ENCODE measurements around the gene TTC9B.

The TTC9B gene

DNA sequence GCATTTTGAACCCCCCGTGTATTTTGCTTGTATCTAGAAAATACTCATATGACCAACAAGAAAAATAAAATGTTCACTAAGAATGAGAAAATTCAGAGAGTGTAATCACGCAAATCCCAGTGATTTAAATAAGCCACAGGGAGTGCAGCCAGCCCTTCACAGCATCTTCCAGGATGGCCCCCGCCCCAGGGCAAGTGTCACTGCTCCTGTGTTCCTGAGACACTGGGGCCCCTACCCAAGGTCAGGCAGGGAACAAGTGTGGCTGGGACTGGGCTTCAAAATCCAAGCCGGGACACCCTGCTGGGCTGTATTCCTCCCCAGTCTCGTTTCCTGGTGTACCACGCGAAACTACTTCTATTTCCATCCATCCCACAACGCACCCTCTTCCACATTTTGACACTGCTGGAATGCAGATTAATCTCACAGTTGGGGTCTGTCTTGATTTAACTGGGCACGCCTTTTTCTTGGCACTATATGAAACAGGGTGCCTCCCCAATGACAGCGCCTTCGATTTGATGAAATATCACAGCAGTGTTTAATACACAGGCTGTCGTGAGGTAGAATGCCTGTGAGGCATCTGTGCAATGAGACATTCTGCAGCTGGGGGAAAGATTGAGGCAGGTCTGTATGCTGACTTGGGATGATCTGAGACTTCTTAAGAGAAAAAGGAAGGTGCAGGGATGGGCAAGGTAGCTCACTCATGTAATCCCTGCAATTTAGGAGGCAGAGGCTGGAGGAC lies 26.6 kb upstream of the TTC9B start:
- no peaks in the 10 kb centered on the region for H3K9me3 ChIP-seq (ENCODE audit: low read length)
- H3K36me3 ChIP-seq (ENCODE audit: insufficient read depth, low read length): peaks cover 25% of the 10 kb centered on the region
- no peak overlapping the region for H2AFZ ChIP-seq (ENCODE audit: low read depth, low read length)
- no peaks in the 10 kb centered on the region for H3K27me3 ChIP-seq (ENCODE audit: insufficient read depth, low read length)
- peaks cover 6% of the 10 kb centered on the region for H3K4me1 ChIP-seq (ENCODE audit: insufficient read depth, low read length)
- H3K4me3 ChIP-seq (ENCODE audit: low read length): no peak overlapping the region

DNA sequence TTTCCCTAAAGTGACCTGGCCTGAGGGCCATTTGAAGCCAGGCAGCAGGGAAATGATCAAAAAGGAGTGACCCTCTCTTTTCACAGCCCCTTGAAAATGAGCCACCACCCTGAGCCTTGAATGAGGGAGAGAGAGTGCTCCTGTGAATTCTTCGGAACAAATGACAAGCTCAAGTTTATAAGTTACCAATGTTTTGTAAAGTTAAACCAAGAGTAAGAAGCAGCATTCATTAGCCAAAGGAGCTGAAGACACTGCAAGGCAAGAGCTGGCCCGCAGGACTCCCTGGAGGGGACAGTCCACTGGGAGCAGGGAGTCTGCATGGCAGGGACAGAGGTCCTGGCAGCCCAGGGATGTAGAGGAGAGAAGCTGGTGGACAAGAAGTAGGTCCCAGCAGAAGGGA lies 25.0 kb upstream of the TTC9B start:
- no peaks in the 10 kb centered on the region for H3K9me3 ChIP-seq (ENCODE audit: low read length)
- no peak overlapping the region for H3K4me3 ChIP-seq (ENCODE audit: low read length)
- no peak overlapping the region for H2AFZ ChIP-seq (ENCODE audit: low read depth, low read length)
- H3K36me3 ChIP-seq (ENCODE audit: insufficient read depth, low read length): peaks cover 37% of the 10 kb centered on the region
- no peaks in the 10 kb centered on the region for H3K27me3 ChIP-seq (ENCODE audit: insufficient read depth, low read length)
- H3K4me1 ChIP-seq (ENCODE audit: insufficient read depth, low read length): peaks cover 6% of the 10 kb centered on the region

DNA sequence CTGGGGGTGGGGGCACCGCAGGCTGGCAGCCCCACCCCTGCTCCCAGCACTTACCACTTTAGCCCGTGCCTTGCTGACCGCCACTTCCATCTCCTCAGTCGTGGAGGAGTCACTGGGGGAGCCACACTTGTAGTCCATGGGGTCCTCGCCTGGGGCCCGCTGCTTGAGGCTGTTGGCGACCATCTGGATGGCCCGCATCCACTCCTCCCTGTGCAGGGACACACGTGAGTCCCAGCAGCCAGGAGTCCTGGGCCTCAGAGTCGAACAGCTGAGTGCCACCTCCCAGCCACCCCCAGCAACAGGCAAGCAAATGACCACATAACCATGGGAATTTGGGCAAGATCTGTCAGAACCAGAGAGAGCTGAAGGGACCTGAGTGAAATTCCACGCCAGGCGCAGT lies 24.3 kb upstream of the TTC9B start:
- Histone ChIP-seq H2AFZ (ENCODE audit: low read depth, low read length) (no peak overlapping the region), H3K4me1 (ENCODE audit: insufficient read depth, low read length) (peaks cover 6% of the 10 kb centered on the region), H3K9me3 (ENCODE audit: low read length) (no peaks in the 10 kb centered on the region), H3K36me3 (ENCODE audit: insufficient read depth, low read length) (peaks cover 44% of the 10 kb centered on the region), H3K4me3 (ENCODE audit: low read length) (no peak overlapping the region), H3K27me3 (ENCODE audit: insufficient read depth, low read length) (no peaks in the 10 kb centered on the region)

DNA sequence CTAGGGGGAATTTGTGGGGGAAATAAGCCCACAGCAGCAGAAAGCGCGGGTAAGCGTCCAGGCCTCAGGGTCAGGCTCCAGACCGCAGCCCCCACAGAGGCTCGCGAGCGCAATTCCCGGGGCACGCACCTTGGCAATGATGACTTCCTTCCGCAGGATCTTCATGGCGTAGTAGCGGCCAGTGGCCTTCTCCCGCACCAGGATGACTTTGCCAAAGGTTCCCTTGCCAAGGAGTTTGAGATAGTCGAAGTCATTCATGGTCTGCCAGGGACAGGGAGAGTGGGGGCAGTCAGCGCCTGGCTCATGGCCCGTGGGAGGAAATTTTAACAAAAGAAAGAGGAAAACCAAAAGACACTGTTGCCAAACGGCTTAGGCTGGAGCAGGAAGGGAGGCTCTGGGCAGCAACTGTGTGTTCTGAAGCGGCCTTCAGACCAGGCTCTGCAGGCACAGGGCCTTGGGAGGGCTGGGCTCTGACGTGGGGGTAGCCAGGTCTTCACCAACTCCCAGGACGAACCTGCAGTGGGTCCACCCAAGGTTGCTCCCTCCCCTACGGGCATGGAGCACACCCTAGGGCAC lies 23.7 kb upstream of the TTC9B start:
- H3K4me1 ChIP-seq (ENCODE audit: insufficient read depth, low read length): peaks cover 6% of the 10 kb centered on the region
- no peaks in the 10 kb centered on the region for H3K9me3 ChIP-seq (ENCODE audit: low read length)
- no peak overlapping the region for H2AFZ ChIP-seq (ENCODE audit: low read depth, low read length)
- H3K36me3 ChIP-seq (ENCODE audit: insufficient read depth, low read length): peaks cover 47% of the 10 kb centered on the region
- H3K4me3 ChIP-seq (ENCODE audit: low read length): no peak overlapping the region
- H3K27me3 ChIP-seq (ENCODE audit: insufficient read depth, low read length): no peaks in the 10 kb centered on the region

DNA sequence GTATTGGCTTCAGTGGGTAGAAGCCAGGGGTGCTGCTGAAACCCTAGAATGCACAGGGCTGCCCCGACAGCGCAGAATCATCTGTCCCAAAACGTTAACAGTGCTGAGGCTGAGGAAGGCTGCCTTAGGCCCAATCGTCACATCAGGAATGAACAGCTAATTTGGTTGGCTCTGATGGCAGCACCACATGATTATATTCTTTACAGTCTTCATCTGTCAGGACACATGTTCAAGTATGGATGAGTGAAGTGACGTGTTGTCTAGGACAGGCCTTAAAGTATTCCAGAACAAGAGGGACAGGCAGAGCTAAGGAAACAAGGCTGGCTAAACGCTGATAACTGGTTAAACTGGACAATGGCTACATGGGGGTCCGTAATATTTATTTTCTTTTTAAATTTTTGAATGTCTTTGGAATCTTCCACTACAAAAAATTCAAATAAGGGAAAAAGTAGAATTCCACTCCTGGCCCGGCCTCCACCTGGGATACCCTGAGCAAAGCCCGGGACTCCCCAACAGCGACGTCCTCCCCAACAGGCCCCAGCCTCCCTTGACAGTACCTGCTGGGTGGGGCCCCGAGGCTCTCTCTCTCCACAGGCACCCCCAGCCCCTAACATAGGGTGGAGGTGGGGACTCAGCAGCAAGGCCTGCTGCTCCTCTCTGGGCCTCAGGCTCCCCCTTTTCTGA lies 23.1 kb upstream of the TTC9B start:
- peaks cover 53% of the 10 kb centered on the region for H3K36me3 ChIP-seq (ENCODE audit: insufficient read depth, low read length)
- no peak overlapping the region for H3K4me3 ChIP-seq (ENCODE audit: low read length)
- no peak overlapping the region for H2AFZ ChIP-seq (ENCODE audit: low read depth, low read length)
- no peaks in the 10 kb centered on the region for H3K9me3 ChIP-seq (ENCODE audit: low read length)
- no peaks in the 10 kb centered on the region for H3K27me3 ChIP-seq (ENCODE audit: insufficient read depth, low read length)
- H3K4me1 ChIP-seq (ENCODE audit: insufficient read depth, low read length): peaks cover 6% of the 10 kb centered on the region

DNA sequence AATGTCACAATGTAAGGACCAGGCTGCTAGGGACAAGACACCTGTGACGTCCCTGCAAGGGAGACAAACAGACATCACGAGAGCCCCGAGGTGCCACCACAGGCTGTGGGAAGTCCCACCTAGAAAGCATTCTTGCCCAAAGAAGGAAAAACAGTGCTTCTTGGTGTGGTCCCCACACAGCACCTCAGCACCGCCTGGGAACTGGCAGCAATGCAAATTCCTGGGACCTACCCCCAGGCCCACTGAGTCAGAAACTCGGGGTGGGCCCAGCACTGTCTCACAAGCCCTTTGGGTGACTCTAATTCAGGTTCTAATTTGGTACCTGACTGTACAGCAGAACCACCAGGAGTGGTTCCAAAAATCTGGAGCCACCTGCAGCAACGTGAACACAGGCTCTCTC lies 22.1 kb upstream of the TTC9B start:
- H3K4me1 ChIP-seq (ENCODE audit: insufficient read depth, low read length): peaks cover 6% of the 10 kb centered on the region
- no peak overlapping the region for H3K4me3 ChIP-seq (ENCODE audit: low read length)
- peaks cover 61% of the 10 kb centered on the region for H3K36me3 ChIP-seq (ENCODE audit: insufficient read depth, low read length)
- no peaks in the 10 kb centered on the region for H3K9me3 ChIP-seq (ENCODE audit: low read length)
- H2AFZ ChIP-seq (ENCODE audit: low read depth, low read length): no peak overlapping the region
- no peaks in the 10 kb centered on the region for H3K27me3 ChIP-seq (ENCODE audit: insufficient read depth, low read length)

DNA sequence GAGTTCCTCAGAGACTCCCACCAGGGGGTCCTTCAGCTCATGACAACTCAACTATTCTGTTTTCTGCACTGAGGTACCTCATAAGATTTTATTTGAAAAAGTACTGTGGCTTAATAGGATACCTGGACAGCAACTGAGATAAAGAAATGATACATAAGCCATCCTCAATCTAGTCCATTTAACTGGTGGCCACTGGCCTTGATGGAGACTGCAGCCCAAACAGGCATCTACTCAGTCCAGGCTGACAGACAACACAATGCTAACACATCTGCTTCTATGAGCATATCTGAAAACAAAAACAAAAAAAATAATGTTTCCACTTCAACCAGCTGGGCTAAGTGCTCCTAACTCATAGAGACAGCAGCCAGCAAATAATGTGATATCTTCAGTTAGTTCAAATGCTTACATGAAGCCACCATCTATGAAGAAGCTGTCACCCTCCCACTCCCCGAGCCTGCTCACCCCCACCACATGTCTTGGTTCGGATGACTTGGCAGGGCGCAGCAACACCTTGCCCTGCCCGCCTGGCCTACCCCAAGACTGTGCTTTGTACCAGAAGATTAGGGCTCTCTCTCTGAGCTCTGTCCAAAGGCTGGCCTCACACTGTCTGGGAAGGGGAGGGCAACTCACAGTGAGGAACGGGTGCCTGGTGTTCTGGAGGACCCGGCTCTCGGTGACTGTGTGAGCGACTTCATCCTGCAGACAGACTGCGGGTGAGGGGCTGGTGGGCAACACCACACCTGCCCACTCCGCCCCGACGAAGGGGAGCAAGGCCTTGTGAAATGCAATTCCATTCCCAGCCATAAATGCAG lies 21.4 kb upstream of the TTC9B start:
- H3K9me3 ChIP-seq (ENCODE audit: low read length): no peaks in the 10 kb centered on the region
- no peak overlapping the region for H2AFZ ChIP-seq (ENCODE audit: low read depth, low read length)
- peaks cover 64% of the 10 kb centered on the region for H3K36me3 ChIP-seq (ENCODE audit: insufficient read depth, low read length)
- no peak overlapping the region for H3K4me3 ChIP-seq (ENCODE audit: low read length)
- H3K4me1 ChIP-seq (ENCODE audit: insufficient read depth, low read length): peaks cover 2% of the 10 kb centered on the region
- no peaks in the 10 kb centered on the region for H3K27me3 ChIP-seq (ENCODE audit: insufficient read depth, low read length)

DNA sequence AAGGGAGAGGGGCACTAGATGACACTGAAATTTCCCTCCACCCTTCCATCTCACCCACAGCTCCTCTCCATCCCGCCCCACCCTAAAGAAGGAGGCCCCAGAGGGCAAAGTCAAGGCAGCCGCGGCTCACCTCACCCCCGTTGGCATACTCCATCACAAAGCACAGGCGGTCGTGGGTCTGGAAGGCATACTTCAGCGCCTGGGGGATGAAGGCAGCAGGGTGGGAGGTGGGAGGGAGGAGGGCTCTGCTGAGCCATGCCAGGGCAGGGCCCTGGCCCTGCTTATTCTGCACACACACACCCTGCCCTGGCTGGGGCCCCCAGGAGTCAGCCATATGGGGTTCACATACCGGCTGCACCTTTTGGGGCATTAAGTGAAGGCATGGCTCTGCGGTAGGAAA lies 20.6 kb upstream of the TTC9B start:
- no peak overlapping the region for H2AFZ ChIP-seq (ENCODE audit: low read depth, low read length)
- no peak overlapping the region for H3K4me3 ChIP-seq (ENCODE audit: low read length)
- no peaks in the 10 kb centered on the region for H3K4me1 ChIP-seq (ENCODE audit: insufficient read depth, low read length)
- H3K36me3 ChIP-seq (ENCODE audit: insufficient read depth, low read length): peaks cover 64% of the 10 kb centered on the region
- H3K9me3 ChIP-seq (ENCODE audit: low read length): no peaks in the 10 kb centered on the region
- H3K27me3 ChIP-seq (ENCODE audit: insufficient read depth, low read length): no peaks in the 10 kb centered on the region

DNA sequence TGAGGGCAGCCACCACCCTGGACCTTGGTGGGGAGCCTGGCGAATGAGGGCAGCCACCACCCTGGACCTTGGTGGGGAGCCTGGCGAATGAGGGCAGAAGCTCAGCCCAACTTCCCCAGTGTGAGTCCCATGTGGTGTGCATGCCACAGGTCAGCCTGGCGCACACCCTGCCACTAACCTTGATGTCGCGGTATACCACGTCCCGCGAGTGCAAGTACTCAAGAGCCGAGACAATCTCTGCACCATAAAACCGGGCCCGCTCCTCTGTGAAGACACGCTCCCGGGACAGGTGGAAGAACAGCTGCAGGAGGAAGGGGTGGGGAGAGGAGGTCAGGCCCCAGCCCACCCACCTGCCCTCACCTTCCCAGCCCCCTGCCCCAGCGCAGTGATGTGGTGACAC lies 19.6 kb upstream of the TTC9B start:
- Histone ChIP-seq H3K9me3 (ENCODE audit: low read length) (no peaks in the 10 kb centered on the region), H3K4me1 (ENCODE audit: insufficient read depth, low read length) (no peaks in the 10 kb centered on the region), H2AFZ (ENCODE audit: low read depth, low read length) (no peak overlapping the region), H3K27me3 (ENCODE audit: insufficient read depth, low read length) (no peaks in the 10 kb centered on the region), H3K36me3 (ENCODE audit: insufficient read depth, low read length) (peaks cover 62% of the 10 kb centered on the region), H3K4me3 (ENCODE audit: low read length) (no peak overlapping the region)

DNA sequence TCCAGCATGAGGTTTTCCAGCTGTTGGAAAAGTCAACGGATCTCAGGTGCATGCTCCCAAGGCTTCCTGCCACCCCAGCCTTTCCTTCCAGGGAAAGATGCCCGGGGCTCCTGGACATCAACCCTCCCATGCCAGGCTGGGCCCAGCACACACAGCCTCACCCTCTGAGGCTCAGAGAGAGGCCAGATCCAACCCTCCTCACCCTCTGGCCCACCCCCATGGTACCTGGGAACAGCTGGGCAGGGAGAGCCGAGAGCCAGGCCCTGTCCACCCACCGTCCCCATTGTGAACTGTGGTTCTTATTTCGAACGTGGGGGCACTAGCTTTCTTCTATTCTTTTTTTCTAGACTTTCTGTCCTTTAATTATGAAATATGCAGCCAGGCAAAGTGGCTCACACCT lies 18.2 kb upstream of the TTC9B start:
- Histone ChIP-seq H3K9me3 (ENCODE audit: low read length) (no peaks in the 10 kb centered on the region), H3K36me3 (ENCODE audit: insufficient read depth, low read length) (peaks cover 50% of the 10 kb centered on the region)

DNA sequence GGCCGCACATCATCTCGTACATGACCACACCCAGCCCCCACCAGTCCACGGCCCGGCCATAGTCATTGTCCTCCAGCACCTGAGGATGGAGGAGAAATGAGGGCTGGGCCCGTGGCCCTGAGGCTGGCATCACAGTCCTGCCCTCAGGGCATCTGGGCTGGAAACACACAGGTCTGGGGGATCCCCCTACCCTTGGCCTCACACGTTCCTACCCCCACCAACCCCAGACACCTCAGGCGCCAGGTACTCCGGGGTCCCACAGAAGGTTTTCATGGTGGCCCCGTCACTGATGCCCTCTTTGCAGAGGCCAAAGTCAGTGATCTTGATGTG lies 17.8 kb upstream of the TTC9B start:
- no peaks in the 10 kb centered on the region for H3K9me3 ChIP-seq (ENCODE audit: low read length)
- H2AFZ ChIP-seq (ENCODE audit: low read depth, low read length): no peak overlapping the region
- H3K4me3 ChIP-seq (ENCODE audit: low read length): no peak overlapping the region
- H3K27me3 ChIP-seq (ENCODE audit: insufficient read depth, low read length): no peaks in the 10 kb centered on the region
- peaks cover 50% of the 10 kb centered on the region for H3K36me3 ChIP-seq (ENCODE audit: insufficient read depth, low read length)
- H3K4me1 ChIP-seq (ENCODE audit: insufficient read depth, low read length): peaks cover 16% of the 10 kb centered on the region

More for the DNA sequence above, 18.2 kb upstream of the TTC9B start:
- Histone ChIP-seq H3K4me1 (ENCODE audit: insufficient read depth, low read length) (peaks cover 13% of the 10 kb centered on the region), H2AFZ (ENCODE audit: low read depth, low read length) (no peak overlapping the region), H3K4me3 (ENCODE audit: low read length) (no peak overlapping the region), H3K27me3 (ENCODE audit: insufficient read depth, low read length) (no peaks in the 10 kb centered on the region)

DNA sequence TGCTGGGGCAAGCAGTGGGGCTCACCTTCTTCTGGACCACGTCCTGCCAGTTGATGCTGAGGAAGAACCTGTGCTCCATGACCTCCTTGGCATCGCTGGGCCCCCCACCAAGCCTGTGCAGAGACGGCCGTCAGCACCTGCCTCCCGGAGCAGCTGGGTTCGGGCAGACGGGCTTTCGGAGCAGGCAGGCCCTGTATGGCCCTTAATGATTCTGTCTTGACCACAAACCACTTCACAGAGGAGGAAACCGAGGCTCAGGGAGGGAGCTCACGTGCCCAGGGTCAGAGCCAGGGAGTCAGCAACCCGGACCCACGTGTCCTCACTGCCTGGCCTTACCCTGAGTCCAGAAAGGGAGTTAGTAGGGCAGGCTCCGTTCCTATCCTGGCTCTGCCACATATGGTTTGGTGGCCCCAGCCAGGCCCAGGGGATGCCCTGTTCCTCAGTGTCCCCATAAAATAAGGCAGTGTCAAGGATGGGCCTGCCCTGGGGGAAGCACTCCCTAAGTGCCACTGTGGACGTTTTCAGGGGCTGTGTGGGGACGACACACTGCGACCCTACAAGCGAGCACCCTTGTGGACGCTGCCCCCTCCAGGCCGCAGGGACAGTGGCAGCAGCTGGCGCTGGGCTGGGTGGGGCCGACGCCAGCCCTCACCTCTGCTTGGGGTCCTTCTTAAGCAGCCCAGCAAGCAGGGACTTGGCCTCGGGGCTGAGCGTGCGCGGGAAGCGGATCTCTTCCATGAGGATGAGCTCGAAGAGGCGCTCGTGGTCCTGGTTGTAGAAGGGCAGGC lies 17.2 kb upstream of the TTC9B start:
- Histone ChIP-seq H3K4me1 (ENCODE audit: insufficient read depth, low read length) (peaks cover 16% of the 10 kb centered on the region), H3K36me3 (ENCODE audit: insufficient read depth, low read length) (peaks cover 48% of the 10 kb centered on the region), H3K4me3 (ENCODE audit: low read length) (no peak overlapping the region), H2AFZ (ENCODE audit: low read depth, low read length) (no peak overlapping the region), H3K27me3 (ENCODE audit: insufficient read depth, low read length) (no peaks in the 10 kb centered on the region), H3K9me3 (ENCODE audit: low read length) (no peaks in the 10 kb centered on the region)
